ENCODE measurements around the gene AMBRA1. TPM values are rescaled to one million over a fixed set of nuclear protein-coding genes. Genes with fewer than 3 reads are reported as not detected.

Gene AMBRA1
- total and polyA plus RNA-seq, 2 of the 8 experiments (the other 6 are each of a cell fraction or from before 2014, with no cell fraction given), result 14.2 to 37.4 TPM

GRCh38 chr11:46526216-46527215 lies 67.3 kb downstream of the AMBRA1 start:
- H3K27ac ChIP-seq (ENCODE audit: low read depth, low read length), result no peak overlapping the region
- H3K79me2 ChIP-seq (ENCODE audit: control insufficient read depth in 1 of 2, insufficient read depth in 2 of 2, low read length in 2 of 2), result peaks cover 0 to 64% of the 10 kb centered on the region in 2 experiments; a peak in 2 of 4 replicates
- H2BK20ac ChIP-seq (ENCODE audit: low read length), result no peak overlapping the region
- no peak overlapping the region for H2AK5ac ChIP-seq (ENCODE audit: low read depth, low read length)
- H3K9ac ChIP-seq (replicated peaks in 1 of 4; ENCODE audit: extremely low read depth in 1 of 4, low read depth in 3 of 4, low read length in 3 of 4), result no peak overlapping the region
- H3K4ac ChIP-seq (replicated peaks; ENCODE audit: insufficient read length, low read depth, low read length), result no peak overlapping the region
- H4K91ac ChIP-seq (replicated peaks; ENCODE audit: insufficient read length, low read length), result no peak overlapping the region
- H4K20me1 ChIP-seq (replicated peaks in 1 of 2; ENCODE audit: control insufficient read depth in 1 of 2, insufficient read depth in 2 of 2, low read length in 2 of 2), result peaks cover 1 to 11% of the 10 kb centered on the region in 2 experiments
- TF ChIP-seq TBP (IDR thresholded peaks at IDR 0.05; ENCODE audit: low read depth, low read length), result no peak
- no peak for TF ChIP-seq MAFK (IDR thresholded peaks at IDR 0.05; ENCODE audit: low read depth, low read length)
- TF ChIP-seq FOSL1 (IDR thresholded peaks at IDR 0.05; ENCODE audit: insufficient read depth, low read depth, low read length), result no peak
- no peak overlapping the region for H2BK15ac ChIP-seq (ENCODE audit: low read length)
- H3K27me3 ChIP-seq (replicated peaks in 1 of 4; ENCODE audit: control insufficient read depth in 3 of 4, extremely low read depth in 1 of 4, insufficient read depth in 3 of 4, low read length in 3 of 4), result no peaks in the 10 kb centered on the region
- H4K5ac ChIP-seq (ENCODE audit: insufficient read length, low read depth, low read length), result no peak overlapping the region
- no peak overlapping the region for H3K23ac ChIP-seq (ENCODE audit: insufficient read length)
- no peak overlapping the region for H3K56ac ChIP-seq (replicated peaks; ENCODE audit: insufficient read length, low read depth, low read length)
- WGBS, 2 experiments (ENCODE audit: extremely low coverage in 1 of 2, insufficient coverage in 1 of 2, insufficient read length in 1 of 2, insufficient replicate concordance in 2 of 2, low coverage in 1 of 2, low lambda C conversion rate in 2 of 2, missing lambda C conversion rate in 1 of 2), result 88% methylated on average over 2 of the region's 2 CpGs; no CpG with 5 or more reads in 1 of the 2 experiments
- H3K14ac ChIP-seq (ENCODE audit: insufficient read length), result no peak overlapping the region
- H3K79me1 ChIP-seq (ENCODE audit: low read depth, low read length), result no peaks in the 10 kb centered on the region; the same call in 1 of the 2 replicates
- H4K8ac ChIP-seq (ENCODE audit: extremely low read depth, insufficient read depth, low read length), result no peak overlapping the region
- FAIRE-seq (no peak), DNase-seq (ENCODE audit: low read depth in 1 of 2, low spot score in 2 of 2) (no peak)
- CTCF ChIA-PET (ENCODE audit: partially characterized antibody), result interaction anchor here (0.6 to 2.9 kb wide), 7 partner anchors 8 to 459 kb away, joined by 3 to 33 read pairs (median 4); no protein-coding TSS in a partner anchor
- no peak overlapping the region for H2BK120ac ChIP-seq (replicated peaks; ENCODE audit: low read depth, low read length)
- H3K4me1 ChIP-seq (replicated peaks in 1 of 4; ENCODE audit: control insufficient read depth in 3 of 4, insufficient read depth in 4 of 4, low read length in 3 of 4), result peaks cover 0 to 12% (median 4%) of the 10 kb centered on the region in 4 experiments; a peak in 4 of 7 replicates
- no peak overlapping the region for H3K4me3 ChIP-seq (ENCODE audit: extremely low read depth in 1 of 4, insufficient read depth in 2 of 4, low read depth in 3 of 4, low read length in 4 of 4)
- H2AFZ ChIP-seq (ENCODE audit: low read length), result no peak overlapping the region
- no peak overlapping the region for H3K4me2 ChIP-seq (ENCODE audit: insufficient read depth in 1 of 2, low read depth in 2 of 2, low read length in 2 of 2)
- no peak overlapping the region for H3K18ac ChIP-seq (ENCODE audit: extremely low read depth, low read length)
- no peak overlapping the region for H2BK12ac ChIP-seq (ENCODE audit: low read depth, low read length)
- POLR2A ChIA-PET (ENCODE audit: partially characterized antibody), result no interaction called here
- no peaks in the 10 kb centered on the region for H3K36me3 ChIP-seq (ENCODE audit: control insufficient read depth in 2 of 4, insufficient read depth in 4 of 4, low read length in 3 of 4)
- no peaks in the 10 kb centered on the region for H3K9me3 ChIP-seq (ENCODE audit: insufficient read depth in 2 of 2, low read depth in 1 of 2, low read length in 1 of 2)
- H3K23me2 ChIP-seq (ENCODE audit: low read depth, low read length), result no peaks in the 10 kb centered on the region
- no peak overlapping the region for H2BK5ac ChIP-seq (ENCODE audit: low read depth, low read length)

All from H1 (cell line).